ENCODE measurements around the gene LACTB. TPM values are rescaled to one million over a fixed set of nuclear protein-coding genes. Genes with fewer than 3 reads are reported as not detected.

Gene LACTB
- total RNA-seq, 1 donor = 26.1 TPM

DNA sequence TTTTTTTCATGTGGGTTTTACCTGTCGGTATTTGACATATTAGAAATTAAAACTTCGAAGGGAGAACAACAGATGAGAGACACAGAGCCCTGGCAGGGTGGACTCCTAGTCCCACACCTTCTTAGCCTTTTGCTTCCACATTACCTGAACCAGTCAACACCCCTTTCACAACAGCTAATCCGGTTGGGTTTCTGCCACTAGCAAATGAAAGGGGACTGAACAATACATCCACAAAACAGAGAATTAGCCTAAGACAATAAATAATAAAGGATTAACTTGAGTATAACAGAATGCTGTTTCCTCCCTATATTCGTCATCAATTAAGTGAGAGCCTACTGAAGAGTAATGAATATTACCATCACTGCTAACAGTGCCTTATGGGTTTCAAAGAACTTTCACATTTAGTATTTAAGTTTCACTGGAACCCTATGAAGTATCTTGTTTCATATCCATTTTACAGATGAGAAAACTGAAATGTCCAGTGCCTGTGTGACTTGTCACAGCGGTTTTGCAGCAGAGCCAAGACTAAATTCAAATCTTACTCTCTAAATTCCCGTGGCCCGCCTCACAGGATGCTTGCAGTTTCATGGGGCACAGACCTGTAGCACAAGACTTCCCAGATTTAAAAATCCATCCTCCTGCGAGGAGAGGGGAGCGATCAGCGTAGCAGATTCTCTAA is 66.7 kb downstream of the LACTB start:
- TF ChIP-seq, protein P1, sequence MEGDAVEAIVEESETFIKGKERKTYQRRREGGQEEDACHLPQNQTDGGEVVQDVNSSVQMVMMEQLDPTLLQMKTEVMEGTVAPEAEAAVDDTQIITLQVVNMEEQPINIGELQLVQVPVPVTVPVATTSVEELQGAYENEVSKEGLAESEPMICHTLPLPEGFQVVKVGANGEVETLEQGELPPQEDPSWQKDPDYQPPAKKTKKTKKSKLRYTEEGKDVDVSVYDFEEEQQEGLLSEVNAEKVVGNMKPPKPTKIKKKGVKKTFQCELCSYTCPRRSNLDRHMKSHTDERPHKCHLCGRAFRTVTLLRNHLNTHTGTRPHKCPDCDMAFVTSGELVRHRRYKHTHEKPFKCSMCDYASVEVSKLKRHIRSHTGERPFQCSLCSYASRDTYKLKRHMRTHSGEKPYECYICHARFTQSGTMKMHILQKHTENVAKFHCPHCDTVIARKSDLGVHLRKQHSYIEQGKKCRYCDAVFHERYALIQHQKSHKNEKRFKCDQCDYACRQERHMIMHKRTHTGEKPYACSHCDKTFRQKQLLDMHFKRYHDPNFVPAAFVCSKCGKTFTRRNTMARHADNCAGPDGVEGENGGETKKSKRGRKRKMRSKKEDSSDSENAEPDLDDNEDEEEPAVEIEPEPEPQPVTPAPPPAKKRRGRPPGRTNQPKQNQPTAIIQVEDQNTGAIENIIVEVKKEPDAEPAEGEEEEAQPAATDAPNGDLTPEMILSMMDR (IDR thresholded peaks at IDR 0.05; ENCODE audit: insufficient read depth, low read length) = no peak
- peak overlapping the region; percentile 64 for H3K4me3 ChIP-seq (ENCODE audit: low read depth, low read length)
- DNase-seq (ENCODE audit: low read depth) = peak; percentile 9

DNA sequence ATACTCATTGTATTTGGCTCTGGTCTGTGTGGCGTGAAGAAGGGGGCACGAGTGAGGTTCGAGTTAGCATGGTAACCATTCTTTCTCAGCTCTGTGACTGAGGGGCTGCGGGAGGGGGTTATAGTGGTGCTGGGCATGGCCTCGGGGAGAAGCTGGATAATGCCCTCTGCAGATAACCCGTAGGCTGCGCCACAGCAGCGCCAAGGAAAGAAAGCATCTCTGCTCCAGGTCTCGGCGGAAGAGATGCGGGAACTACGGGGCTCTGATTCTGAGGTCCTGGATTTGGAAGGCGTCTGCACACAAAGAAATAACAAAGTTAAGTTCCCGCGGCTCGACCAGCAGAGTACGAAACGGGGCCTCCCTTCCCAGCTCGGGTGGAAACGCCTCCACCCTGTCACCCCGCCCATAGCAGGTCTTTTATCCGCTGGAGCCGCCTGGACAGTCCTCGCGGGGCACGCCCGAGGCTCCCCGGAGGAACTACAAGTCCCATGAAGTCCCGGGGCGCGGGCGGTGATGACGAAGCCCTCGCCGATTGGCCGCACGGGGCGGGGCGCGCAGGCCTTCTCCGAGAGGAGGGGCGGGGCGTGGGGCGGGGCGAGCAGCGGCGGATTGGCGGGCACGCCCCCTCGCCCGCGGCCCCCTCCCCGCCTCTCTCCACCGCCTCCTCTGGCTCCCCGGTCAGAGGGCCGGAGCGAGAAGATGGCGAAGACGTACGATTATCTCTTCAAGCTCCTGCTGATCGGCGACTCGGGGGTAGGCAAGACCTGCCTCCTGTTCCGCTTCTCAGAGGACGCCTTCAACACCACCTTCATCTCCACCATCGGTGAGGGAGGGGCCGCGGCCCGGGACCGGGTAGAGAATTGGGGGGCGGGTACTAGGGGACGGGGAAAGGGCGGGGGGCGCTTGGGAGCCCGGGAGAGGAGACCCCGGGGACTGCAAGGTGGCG is 67.5 kb downstream of the LACTB start, which contains the start of gene RAB8B:
Gene RAB8B, plus strand, starts transcription at position 681 of the 946 bp plus-strand sequence. Its CDS starts 19 bp downstream, at position 700.
- TF ChIP-seq, protein P1 (IDR thresholded peaks at IDR 0.05; ENCODE audit: insufficient read depth, low read length) = no peak
- H3K4me3 ChIP-seq (ENCODE audit: low read depth, low read length) = peak within 1 kb of the TSS; percentile 92
- peak; percentile 94 for DNase-seq (ENCODE audit: low read depth)

DNA sequence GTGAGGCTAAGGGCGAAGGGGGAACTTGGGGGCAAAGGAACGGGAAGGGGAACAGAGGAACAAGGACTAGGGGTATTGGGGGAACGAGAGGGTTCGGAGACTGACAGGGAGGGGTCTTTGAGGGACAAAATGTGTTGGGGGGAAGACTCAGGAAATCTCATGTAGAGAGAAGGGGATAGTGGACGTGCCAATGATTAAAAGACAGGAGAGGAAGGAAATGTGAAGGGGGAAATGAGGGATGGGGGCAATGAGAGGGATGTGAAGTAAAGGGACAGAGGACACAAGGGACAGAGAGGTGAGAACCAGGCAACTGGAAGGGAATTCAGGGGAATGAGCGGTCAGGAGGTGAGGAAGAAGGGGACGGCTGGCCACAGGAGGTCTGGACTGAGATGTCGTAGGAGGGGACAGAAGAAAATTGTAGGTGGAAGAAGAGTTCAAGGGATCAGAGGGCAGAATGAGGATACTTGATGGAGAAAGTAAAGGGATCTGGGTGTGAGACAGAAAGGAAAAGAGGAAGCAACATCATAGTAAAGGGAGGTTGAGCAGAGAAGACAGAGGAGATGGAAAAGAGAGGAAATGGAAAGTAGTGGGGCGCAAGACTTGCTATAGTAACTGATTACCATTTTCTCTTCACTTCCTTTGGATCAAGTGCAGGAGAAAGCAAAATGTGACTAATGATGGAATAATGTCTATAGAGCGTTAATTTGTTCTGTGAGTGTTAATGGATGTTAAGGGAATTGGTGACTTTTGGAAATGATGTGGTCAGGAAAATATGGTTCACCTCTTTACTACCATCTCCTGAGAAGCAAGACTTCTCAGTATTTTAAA is 68.5 kb downstream of the LACTB start:
- DNase-seq (ENCODE audit: low read depth) = peak; percentile 19
- peak overlapping the region; percentile 92 for H3K4me3 ChIP-seq (ENCODE audit: low read depth, low read length)
- TF ChIP-seq, protein P1 (IDR thresholded peaks at IDR 0.05; ENCODE audit: insufficient read depth, low read length) = no peak

DNA sequence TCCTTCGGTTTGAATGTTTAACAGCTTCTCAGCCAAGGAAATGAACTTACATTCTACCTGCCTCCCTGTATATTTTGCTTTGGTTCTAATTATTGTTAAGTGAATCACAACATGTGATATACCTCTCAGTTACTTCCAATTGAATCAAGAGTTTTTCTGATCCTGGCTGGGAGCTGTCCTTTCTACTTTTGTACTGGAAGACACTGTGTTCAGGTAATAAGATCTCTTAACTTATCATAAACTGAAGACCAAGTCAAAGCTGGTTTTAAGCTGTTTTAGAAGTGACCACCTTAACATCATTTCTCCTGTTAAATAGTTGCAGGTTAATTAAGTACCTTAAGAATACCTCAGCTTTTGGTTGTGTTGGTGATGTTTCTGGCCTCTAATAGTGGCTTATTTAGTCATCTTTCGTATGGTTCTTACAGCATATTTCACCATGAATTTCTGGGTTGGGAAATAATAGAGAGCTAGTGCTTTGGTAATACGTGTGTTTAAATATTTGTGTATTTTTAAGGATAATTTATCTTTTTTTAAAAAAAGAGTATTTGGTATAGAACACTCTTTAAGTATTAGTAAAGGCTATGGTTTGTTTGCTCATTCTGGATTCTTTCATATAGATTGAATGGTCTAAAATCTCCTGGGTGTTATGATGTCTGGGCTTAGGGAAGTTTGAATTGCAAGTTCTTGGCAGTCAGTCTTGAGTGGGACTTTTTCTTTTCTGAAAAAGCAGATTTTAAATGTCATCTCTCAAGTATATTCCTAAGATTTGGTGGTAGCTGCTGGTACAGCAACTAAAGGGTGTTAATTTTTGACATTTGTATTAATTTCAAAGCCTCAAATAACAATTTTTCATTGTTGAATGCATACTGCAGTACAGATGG is 69.3 kb downstream of the LACTB start:
- DNase-seq (ENCODE audit: low read depth) = peak; percentile 58
- TF ChIP-seq, protein P1 (IDR thresholded peaks at IDR 0.05; ENCODE audit: insufficient read depth, low read length) = no peak
- peak overlapping the region; percentile 92 for H3K4me3 ChIP-seq (ENCODE audit: low read depth, low read length)

Other genes starting within 250 kb of the LACTB start
- gene TPM1, start 79.1 kb upstream of the LACTB start, total RNA-seq (ENCODE audit: low replicate concordance) = 261 and 746 TPM in 2 replicates
- gene RPS27L, start 35.6 kb downstream of the LACTB start, total RNA-seq (ENCODE audit: low replicate concordance) = 92.0 and 193 TPM in 2 replicates
- gene RAB8B, start 67.7 kb downstream of the LACTB start, total RNA-seq (ENCODE audit: low replicate concordance) = 25.3 and 84.1 TPM in 2 replicates
- 7.8 and 22.3 TPM in 2 replicates for gene APH1B, start 155.7 kb downstream of the LACTB start, total RNA-seq (ENCODE audit: low replicate concordance)